ENCODE measurements around the gene ACE2. TPM values are rescaled to one million over a fixed set of nuclear protein-coding genes. Genes with fewer than 3 reads are reported as not detected.
"Not testable (repeated sequence)": the region's sequence is repeated elsewhere in the genome, so short reads cannot be mapped to it uniquely, and the experiment has no call there.

Gene ACE2
- polyA plus RNA-seq (ENCODE audit: insufficient read length in 12 of 12) = 10 to 100 TPM in 1 of 12 donors, under 1 TPM in 4, not detected in 7; 0.05 to 14.2 (median 0.33) TPM
- long read RNA-seq, donor 1, transcript ACE2-201 (18 exons, 3,393 nt) = major isoform, 5 of 28 reads
- long read RNA-seq, donor 1, partial matches to known transcripts = 22 of 28 reads
- long read RNA-seq, donor 1, other reads (novel, unspliced or antisense) = 0 of 28 reads
- long read RNA-seq, donor 2 = 0 reads
- long read RNA-seq, donor 3 = 0 reads
- long read RNA-seq, donor 4 = 0 reads
- long read RNA-seq, donor 5 = 0 reads
- long read RNA-seq, donor 6 = 0 reads
- long read RNA-seq, donor 7 = 0 reads
- long read RNA-seq, donor 8 = 0 reads
- long read RNA-seq, donor 9 = 0 reads
- long read RNA-seq, donor 10 = 0 reads
- long read RNA-seq, donor 11 = 0 reads

DNA sequence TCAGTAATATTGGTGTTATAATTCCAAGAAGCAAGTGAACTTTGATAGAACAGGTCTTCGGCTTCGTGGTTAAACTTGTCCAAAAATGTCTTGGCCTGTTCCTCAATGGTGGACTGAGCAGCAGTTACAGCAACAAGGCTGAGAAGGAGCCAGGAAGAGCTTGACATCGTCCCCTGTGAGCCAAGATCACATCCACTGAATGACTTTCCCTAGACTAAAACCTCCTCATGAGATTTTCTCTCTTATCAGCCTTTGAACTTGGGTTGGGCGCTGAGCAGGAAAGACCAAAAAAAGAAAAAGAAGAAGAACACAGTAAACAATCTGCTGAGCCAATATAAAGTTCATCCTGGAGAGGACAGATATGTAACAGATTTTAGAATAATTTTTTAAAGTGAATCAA lies at the start of gene ACE2:
ACE2 (minus strand) TSS at position 216 of the 400 bp plus-strand sequence; CDS start at position 167, 49 bp downstream.
- DNase-seq = no peak

DNA sequence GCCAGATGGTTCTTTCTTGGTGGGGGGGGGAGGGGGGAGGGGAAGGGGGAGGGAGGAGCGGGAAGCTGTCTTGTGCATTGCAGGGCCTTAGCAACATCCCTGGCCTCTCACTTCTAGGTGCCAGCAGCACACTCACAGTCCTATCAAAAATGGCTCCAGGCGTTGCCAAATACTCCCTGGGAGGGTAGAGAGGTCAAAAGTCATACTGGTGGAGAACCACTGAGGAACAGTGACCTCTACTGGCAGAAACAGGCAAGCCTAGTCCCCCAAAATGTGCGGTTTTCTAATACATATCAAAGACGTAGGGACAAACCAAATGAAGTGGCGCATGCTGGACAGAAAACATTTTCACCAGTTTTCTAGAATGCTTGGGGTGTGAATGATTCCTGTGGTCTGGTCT lies 46.8 kb upstream of the ACE2 start:
- not testable (repeated sequence) for DNase-seq

DNA sequence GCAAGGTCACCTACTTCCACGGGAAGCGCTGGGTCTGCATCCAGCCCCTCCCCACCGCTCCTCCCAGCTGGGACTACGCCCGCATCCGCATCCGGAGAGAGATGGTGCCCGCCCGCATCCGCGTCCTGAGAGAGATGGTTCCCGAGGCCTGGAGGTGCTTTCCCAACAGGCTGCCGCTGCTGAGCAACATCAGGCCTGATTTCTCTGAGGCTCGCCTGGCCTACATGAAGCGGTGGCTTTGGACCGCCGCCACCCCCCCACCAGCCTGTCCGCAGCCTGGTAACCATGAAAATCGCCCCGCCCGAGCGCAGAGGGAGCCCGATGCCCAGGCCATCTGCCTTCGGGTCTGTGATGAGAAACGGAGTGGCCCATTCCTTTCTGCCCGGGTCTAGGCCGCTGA lies 45.8 kb upstream of the ACE2 start:
- no peak for DNase-seq

- DNase-seq = no peak
These were observed 45.3 kb upstream of the ACE2 start for GRCh38 chrX:15646031-15646430.

GRCh38 chrX:15645266-15645665 lies 44.5 kb upstream of the ACE2 start:
- DNase-seq = no peak

DNA sequence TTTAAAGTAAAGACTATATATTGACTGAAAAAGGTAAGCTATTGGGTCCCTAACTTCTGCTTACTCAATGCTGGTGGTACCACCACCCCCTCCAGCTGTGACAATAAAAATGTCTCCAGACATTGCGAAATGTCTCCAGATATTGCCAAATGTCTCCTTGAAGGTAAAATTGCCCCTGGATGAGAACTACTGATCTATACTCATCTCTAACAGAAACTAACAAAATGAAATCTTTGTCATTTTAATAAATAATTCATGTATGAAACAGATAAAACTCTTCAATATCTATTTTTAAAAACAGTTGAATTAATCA lies 43.8 kb upstream of the ACE2 start:
- no peak for DNase-seq

- DNase-seq = no peak
These were observed 43.2 kb upstream of the ACE2 start for GRCh38 chrX:15643786-15644559.

GRCh38 chrX:15631637-15632036 lies 30.9 kb upstream of the ACE2 start:
- no peak for DNase-seq

DNA sequence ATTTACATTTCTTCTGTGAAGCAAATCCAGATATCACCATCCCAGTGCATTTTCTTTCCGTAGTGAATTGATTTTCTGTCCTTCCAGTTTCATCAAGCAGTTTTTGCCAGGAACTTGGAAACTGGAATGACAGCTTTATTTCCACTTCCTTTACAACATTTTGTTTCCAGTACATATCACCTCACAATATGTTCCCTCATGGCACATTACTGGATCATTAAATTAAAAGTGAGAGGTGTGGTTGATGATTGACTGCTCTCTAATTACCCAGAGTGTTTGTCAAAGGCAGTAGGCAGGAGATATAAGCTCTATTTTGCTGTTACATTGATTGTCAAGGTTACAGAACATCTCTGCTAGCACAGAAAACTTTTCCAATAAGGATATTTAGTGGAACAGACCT lies 22.3 kb upstream of the ACE2 start:
- DNase-seq = no peak

- DNase-seq = no peak
These were observed 18.4 kb upstream of the ACE2 start for GRCh38 chrX:15619053-15619755.

- no peak for DNase-seq
These were observed 16.4 kb upstream of the ACE2 start for GRCh38 chrX:15617111-15617510.

GRCh38 chrX:15616531-15616930 lies 15.8 kb upstream of the ACE2 start:
- DNase-seq = no peak

- no peak for DNase-seq
These were observed 6.3 kb upstream of the ACE2 start for GRCh38 chrX:15607067-15607466.

GRCh38 chrX:15606136-15606535 lies 5.4 kb upstream of the ACE2 start:
- DNase-seq = no peak

GRCh38 chrX:15605226-15605625 lies 4.5 kb upstream of the ACE2 start:
- DNase-seq = no peak

DNA sequence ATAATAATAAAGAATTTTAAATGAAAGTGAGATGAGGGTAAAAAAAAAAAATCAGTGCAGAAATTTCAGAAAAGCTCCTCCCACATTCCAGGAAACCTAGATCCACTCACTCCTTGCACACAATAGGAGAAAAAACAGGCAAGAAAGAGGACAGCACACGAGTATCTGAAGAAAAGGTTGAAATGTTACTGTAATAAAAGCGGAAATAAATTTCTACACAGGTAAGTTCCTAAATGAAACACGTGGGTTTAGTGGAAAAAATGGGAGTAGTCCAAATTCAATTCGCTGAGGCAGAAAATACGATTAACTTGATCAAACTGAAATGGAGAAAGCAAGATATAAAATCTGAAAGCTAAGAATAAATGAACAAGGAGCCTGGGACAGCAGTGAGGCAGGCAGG lies 2.0 kb upstream of the ACE2 start:
- DNase-seq = no peak

DNA sequence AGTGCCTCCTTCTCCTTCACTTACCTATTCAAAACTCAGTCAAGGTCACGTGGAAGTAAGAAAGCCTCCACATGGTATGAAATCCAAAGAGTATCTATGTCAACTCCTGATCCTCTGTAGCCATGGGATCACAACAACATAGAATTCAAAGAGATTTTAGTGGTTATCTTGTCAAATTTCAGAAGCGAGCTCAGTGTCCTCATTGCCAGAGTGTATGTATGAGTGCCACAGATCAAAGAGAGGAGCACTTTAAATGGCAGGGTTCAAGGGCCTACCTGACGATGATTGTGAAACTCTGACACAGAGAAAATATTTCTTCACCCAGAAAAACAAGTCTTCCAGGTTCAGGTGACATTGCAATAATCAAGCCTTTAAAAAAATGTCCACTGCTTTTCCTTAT lies 1.2 kb upstream of the ACE2 start:
- DNase-seq = no peak

DNA sequence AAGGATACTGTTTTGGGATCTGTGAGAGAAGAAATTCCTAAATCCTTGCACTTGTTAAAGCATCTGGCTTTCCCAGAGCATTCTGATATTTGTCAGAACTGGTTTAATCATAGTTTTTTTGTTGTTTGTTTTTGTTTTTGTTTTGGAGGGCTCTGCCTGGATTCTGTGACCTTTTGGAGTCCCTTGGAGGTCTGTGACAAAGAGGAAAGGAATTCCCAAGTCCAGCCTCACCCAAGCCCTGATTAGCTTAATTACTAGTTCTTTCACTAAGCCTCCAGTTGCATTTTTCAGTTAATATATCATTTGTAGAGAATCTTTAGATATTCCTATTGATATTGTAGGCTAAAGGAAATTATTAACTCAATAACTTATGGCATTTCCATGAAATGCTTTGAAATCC lies 711 bp downstream of the ACE2 start:
- DNase-seq = no peak

GRCh38 chrX:15599461-15599860 lies 1.3 kb downstream of the ACE2 start:
- DNase-seq = no peak

- no peak for DNase-seq
These were observed 2.7 kb downstream of the ACE2 start for GRCh38 chrX:15598026-15598425.

DNA sequence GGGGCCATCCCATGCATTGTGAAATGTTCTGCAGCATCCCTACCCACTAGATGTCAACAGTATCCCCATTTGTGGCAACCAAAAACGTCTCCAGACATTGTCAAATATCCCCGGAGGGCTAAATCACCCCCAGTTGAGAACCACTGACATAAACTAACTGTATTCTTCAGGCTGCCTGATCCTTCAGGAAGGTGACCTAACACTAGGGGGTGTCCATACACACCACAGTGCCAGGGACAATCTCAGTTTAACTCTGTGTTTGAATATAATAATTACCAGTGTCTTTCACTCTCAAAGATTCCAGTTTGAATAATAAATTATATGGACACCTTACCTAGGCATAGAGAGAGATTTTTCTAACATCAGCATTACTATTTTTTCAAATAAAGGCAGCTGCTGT lies 6.4 kb downstream of the ACE2 start:
- no peak for DNase-seq

DNA sequence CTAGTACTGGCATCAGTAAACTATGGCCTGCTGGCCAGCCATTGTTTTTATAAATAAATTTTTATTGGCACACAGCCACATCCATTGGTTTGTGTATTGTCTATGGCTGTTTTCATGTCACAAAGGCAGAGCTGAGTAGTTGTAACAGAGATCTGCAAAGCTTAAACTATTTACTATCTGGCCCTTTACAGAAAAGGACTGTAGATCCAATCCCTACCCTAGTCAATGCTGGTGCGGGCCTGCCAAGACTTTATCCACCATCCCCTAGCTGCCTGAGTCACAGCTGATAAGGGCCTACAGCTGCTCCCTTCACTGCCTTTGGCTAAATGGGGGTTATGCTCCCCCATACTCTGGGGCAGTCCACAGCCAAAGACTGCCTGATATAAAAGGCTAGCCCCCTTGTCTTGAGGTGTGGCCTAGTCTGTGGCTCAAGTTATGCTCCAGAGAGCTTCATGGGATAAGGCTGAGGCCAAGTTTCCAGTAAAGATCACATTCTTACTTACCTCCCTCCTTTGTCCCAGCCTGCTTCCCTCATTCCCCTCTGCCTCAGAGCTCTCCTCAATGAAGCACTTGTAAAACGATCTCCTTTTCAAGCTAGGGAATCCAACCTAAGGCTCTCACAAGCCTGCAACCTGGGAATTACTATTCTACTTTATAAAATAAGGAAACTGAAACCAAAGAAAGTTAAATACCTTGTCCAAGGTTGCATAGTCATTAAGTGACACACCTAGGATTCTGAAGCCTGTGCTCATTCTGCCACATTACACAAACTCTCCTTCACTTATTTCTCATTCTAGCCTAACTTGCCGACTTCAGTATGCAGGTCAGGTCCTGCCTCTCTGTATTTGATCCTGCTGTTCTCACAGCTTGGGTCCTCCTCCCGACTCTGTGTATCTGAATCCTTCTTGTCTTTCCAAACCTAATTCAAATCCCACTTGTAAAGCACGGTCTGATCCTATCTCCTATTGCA lies 20.7 kb downstream of the ACE2 start:
- no peak for DNase-seq

All from muscle of arm (tissue), 14 donors.